Fibroblast of lung (primary cell): ENCODE data around the gene RUNDC3A.

Experiments
- CTCF ChIP-seq, 2 donors: IDR thresholded peaks in 1 of 2; conservative IDR thresholded peaks in 1 of 2; 1 replicate in 1 of 2; 2 replicates in 1 of 2; pipeline ENCODE4 v1.5.1; 2011 to 2012; ENCODE audit warnings: low read length in 2 of 2, control low read depth in 1 of 2, inconsistent platforms in 1 of 2, low read depth in 1 of 2, mild to moderate bottlenecking in 1 of 2
- EZH2 ChIP-seq: IDR thresholded peaks from 2 replicates; pipeline ENCODE4 v1.5.1; 2012; ENCODE audit warnings: low read length, control low read depth, mild to moderate bottlenecking; ENCODE audit errors: missing control alignments

GRCh38 chr17:44334315-44334714 is 25.9 kb downstream of the RUNDC3A start:
- TF ChIP-seq CTCF (conservative IDR thresholded peaks at IDR 0.05 in 1 of 2, IDR thresholded peaks at IDR 0.05 in 1 of 2; ENCODE audit: low read depth in 1 of 2, low read length in 2 of 2) (no peak), EZH2 (no peak)
